HG03571 (cell line): ENCODE data around the gene LTBP2.

Experiments
- ATAC-seq: cut with Tn5 transposase; IDR thresholded peaks from one replicate; pipeline ENCODE4 v1.9.1; 2021; ENCODE audit not compliant: unreplicated experiment

The LTBP2 gene

DNA sequence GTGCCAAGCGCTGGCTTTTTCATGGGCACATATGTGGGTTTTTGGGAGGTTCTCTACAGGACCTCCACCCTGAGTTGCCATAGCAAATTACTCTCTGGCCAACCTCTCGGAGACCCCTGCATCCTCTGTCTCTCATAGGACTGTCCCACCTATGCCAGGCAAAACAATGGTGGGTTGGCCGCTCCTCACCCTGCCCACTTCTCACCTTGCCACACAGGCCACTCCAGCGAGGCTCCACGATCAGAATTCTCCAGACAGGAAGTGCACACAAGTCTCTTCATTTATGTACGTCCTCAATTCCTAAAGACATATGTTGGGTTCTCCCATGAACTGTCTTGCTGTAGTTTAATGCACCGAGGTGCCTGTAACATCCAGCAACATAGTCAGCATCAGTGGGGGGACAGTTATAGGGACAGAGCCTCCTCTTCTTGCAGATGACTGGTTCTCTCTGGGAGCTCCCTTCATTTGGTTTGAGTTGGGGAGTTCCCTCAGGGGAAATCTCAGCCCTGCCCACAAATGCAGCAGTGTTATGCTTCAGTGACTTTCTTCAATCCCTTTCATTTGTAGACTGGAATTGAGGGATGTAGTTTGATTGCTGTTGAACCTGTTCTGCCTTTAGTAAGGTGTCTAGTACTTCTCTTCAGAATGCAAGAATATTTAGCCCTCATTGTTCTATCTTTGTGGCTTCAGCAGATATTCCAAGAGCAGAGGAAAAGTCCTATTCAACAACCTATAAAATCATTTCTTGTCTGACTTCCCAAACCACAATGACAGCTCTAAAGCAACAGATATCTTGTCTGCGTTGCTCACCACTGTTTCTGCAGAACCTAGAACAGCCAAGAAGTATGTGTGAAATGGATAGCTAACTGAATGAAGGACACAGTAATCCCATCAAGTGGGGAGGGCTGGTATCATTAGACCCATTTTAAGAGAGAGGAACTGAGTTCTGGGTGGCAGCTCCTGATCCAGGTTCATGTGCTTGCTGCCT lies 2.8 kb upstream of the LTBP2 start:
- no peak for ATAC-seq

DNA sequence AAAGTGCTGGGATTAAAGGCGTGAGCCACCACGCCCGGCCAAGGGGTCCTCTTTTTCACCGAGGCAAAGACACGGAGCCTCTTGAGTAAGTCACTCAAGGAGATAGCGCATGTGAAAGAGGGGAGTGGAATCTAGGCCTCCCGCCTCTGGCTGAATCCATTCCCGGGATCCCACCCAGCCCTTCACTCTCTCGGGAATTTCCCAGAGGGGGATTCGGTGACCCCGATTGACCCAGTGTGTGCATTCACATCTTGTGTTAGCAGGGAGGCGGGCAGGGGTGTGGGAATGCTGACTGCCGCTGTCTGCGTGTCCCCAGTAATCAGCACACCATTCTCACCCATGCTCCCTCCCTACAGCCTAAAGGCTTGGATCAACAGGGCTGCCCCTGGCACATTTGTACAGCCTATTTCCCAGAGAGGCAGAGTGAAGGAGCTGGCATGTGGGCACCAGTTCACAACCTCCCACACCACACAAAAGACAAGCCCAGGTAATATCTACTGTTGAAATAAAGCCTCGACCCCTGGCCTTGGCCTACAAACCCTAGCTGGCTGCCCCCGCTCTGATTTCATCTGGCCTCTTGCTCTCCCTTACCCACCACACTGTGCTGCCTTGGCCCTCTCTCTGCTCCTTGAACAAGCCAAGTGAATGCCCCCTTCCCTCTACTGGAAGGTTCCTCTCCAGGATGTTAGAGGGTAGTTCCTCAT lies 1.3 kb upstream of the LTBP2 start:
- ATAC-seq, result no peak

DNA sequence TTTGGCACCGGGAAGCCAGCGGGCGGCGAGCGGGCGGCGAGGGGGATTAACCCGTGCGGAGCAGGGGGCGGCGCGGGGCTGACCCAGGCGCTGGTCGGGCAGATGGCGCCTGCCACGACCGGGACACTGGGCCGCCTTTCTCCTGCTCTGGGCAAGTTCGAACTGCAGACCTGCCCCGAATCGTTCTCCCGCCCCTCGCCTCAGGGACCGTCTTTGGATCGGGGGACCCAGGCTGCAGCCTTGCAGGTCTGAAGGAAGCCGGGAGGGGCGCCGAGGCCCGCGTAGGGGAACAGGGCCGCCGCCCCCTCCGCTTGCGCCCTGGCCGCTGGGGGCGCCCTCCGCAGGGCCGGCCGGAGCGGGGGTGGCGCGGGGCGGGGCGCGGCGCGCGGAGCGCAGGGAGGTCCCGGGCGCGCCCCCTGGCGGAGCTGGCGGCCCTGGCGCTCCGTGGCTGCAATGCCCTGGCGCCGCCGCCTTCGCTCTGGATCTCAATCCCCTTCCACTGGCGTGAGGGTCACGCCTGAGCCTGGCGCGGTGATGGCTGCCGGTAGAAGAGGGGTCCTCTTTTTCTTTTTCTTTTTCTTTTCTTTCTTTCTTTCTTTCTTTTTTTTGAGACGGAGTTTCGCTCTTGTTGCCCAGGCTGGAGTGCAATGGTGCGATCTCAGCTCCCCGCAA lies 449 bp upstream of the LTBP2 start:
- ATAC-seq, result peak; percentile 57

DNA sequence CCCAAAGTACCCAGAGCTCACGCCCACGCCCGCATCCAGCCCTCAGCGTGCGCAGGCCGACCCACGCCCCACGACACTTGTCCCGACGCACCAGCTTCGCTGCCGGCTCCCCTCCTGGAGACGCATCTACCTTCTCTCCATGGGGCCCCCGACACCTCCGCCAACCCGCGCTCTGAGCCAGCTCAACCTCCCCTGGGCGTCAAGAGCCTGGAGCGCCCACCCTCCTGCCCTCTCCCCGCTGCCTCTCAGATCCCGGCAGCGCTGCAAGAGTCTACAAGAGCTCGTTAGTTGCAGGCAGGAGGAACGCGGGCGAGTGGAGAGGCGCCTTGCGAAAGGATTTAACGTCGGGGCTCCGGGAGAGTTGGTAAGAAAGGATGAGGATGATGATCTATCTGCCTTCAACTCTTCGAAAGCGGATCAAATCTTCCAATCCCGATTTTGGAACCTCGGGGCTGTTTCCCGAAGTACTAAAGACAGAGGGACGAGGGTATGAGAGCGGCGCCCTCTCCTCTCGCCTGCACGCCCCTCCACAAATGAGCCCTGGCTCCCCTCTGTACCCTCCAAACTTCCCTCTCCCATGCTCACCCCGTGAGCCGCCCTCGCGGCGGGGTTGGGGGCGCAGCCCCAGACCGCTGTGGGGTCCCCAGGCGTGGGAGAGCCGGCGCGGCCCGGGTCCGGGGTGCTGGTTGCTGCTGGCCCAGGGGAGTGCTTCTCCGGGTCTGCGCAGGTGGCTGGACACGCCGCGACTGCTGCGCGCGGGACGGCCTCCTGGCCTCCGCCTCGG lies 979 bp downstream of the LTBP2 start:
- no peak for ATAC-seq

DNA sequence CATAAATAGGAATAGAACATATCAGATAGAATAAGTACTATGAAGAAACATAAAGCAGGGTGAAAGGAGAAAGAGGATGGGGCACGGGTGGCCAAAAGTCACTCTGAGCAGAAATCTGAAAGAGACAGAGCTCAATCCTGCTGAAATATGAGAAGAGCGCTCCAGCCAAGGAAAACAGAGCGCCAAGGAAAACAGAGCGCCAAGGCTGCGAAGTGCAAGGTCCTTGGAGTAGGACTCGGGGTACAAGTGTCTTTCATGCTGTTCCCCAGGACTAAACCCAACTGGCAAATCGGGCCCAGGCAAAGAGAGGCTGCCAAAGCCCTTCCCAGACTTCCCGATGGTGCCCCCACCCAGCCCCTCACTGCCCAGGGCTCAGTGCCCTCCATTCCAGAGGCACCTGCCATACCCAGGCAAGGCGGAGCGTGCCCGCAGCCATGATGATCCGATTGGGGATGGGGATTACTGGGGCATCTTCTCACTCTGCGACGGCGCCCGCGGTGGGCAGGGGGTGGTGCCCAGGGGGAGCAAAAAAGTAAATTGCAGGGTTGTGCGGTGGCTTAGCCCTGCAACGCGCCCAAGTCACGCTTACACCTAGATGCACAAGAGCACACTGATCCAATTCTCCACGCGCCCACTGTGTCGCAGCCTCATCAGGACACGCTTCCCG lies 1.7 kb downstream of the LTBP2 start:
- ATAC-seq, result no peak

DNA sequence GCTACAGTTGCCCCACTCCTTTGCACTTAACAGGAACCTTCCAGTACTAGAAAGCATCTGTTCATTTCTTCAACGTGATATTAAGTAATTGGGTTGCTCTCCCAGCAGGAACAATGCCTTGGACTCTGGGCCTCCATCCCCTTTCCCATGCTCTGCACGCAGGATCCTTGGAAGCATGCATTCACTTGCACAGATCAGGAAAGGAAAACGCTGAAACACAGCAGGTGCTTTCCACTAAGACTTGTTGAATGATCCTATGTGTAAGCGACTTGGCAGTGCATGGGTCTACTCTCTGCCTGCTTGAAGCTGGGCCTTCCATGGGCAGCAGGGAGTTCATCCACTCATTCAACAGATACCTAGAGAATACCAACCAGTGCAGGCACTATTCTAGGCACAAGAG lies 2.3 kb downstream of the LTBP2 start:
- ATAC-seq, result no peak

DNA sequence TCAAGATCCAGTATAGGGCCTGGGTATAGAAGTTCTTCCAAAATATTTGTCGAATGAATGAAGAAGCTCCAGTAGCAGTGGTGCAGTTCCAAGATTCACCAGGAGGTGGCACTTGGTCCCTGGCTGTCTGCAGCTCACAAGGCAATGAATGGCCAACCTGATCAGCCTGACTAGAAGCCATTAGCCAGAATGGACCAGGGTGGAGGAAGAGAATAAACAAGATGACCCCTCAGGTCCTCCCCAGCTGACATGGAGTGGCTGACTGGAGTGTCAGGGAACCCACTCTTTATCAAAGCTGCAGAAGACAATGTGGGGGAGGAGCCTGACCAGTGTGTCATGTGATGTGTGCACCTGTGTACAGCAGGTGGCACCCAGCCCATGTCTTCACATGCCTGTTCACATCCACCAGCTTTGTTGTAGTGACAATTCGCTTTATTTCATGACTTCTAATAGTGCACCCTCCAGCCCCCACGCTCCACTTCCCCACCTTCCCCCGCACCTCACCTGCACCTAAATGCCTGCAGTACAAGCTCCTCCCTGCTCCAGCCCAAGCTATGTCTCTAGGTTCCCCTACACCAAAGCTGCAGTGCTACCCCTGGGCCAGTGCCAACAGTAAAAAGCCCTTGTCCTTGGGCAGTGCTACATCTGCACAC lies 3.0 kb downstream of the LTBP2 start:
- no peak for ATAC-seq

DNA sequence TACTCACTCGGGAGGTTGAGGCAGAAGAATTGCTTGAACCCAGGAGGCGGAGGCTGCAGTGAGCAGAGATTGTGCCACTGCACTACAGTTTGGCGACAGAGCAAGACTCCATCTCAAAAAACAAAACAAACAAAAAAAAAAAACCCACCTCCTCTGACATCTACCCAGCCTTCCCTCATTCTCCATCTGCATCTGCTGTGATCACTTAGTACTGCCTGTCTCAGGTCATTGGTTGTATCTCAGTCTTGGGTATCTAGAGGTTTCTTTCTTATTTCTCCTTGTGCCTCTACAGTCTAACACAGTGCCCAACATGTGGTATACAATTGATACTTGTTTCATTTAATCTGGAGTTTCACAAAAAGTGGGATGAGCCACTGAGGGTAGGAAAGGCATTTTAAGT lies 5.3 kb downstream of the LTBP2 start:
- no peak for ATAC-seq

DNA sequence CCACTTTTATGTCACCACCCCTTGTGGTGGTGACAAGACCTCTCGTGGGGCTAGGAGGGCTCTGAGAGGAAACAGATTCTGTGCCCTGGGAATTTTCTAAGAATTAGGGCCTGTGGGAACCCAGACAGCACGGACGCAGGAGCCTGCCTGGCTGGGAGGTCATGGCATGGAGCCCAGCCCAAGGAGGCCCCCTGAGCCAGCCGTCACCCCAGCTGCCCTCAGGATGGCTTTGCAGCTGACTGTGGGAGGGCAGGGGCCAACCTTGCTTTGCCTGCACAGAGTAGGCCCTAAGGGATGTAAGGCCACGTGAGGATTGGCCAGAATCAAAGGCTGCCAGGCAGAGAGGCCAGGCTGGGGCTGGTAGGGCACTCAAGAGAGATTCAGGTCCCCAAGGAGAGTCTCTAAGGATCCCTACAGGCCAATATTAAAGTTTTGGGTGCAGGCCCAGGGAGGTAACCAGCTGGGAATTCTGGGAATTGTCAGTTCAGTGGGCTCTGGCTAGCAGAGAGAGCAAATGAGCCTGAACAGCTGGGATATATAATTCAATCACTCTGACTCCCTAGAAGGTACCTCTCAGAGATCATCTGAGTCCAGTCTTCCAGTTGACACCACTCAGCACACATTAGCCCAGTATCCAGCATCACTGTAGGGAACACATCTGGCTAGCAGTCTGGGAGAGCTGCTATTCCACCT lies 6.4 kb downstream of the LTBP2 start:
- ATAC-seq, result no peak

DNA sequence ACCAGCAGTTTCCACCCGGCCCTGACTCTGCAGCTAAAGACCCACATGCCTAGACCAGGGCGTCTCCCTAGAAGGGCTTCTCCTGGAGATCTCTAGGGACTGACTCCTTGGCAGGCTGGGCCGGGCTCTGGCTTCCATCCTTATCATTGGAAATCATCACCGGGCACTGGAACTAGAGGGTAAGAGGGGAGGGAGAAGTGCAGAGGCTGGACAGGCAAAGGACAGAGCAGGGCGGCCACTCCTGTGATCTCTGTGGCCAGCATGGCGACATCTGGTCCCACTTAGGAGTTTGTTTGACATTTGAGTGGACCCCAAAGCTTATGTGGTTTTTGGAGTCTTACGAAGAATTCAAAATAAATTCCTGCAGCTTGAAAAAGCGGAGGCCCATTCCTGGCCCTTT lies 7.1 kb downstream of the LTBP2 start:
- ATAC-seq, result no peak

DNA sequence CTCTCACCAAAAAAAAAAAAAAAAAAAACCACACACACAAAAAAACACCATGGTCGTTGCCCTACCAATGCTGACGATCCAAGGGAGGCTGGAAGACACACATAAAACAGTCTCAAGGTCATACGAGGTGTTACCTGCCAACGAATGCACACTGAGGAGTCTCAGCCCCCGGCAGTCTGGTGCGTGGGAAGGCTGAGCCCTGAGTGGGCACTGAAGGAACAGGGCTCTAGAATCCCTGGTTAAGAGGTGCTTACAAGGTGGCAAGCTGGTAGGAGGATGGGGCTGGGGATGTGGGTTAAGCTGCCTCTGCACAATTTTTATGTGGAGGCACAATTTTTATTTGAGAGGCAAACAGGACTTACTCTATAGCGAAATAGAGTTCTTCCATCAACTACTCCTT lies 7.9 kb downstream of the LTBP2 start:
- ATAC-seq, result no peak

DNA sequence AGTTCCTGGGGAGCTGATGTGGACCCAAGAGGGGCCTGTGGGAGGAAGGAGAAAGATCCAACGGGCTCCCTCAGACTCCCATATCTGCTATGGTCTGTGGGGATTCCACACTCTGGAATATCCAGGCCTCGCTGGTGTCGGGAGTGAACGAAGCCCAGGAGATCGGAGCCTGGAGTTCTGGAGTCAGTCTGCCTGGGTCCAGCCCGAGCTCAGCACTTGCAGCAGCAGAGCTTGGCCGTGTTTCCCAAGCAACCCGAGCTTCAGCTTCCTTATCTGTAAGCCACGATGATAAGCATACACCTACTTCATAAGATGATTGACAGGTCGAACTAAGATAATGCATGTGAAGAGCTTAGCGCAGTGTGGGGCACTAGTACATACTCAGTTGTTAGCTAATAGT lies 10.1 kb downstream of the LTBP2 start:
- ATAC-seq, result no peak

DNA sequence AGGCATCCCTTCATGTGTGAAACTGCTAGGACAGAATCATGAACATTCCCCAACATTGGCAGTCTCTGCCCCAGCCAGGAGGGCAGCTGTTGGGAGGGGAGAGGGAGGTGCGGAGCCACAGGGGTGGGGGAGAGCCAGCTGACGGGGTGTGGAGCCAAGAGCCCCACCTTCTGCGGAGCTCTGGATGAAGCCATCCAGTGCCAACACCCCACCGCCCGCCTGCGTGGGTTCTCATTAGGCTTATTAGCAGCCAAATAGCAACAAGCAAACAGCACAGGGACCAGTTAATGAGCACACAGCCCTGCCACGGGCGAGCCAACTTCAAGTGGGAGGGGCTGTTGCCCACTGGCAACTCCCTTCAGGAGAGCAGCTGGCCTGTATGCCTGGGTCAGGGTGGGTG lies 12.1 kb downstream of the LTBP2 start:
- ATAC-seq, result no peak

DNA sequence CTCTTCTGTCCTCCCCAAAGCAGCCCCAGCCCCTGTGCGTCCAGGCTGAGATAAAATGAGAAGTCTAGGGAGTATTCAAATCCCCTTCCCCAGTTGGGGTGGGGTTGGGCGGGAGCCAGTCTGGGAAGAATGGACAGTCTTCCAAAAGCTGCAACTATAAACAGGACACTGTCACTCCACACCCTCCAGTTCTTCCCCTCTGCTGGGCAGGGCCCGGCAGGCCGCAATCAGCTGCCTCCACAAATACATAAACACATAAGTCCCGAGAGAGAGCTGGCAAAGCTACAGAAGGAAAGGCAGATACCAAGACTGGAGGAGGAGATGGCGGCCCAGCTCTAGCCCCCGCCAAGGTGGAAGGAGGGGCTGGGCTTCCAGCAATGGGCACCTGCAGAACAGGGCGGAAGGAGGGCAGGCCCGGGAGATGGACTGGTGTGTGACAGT lies 12.7 kb downstream of the LTBP2 start:
- no peak for ATAC-seq

DNA sequence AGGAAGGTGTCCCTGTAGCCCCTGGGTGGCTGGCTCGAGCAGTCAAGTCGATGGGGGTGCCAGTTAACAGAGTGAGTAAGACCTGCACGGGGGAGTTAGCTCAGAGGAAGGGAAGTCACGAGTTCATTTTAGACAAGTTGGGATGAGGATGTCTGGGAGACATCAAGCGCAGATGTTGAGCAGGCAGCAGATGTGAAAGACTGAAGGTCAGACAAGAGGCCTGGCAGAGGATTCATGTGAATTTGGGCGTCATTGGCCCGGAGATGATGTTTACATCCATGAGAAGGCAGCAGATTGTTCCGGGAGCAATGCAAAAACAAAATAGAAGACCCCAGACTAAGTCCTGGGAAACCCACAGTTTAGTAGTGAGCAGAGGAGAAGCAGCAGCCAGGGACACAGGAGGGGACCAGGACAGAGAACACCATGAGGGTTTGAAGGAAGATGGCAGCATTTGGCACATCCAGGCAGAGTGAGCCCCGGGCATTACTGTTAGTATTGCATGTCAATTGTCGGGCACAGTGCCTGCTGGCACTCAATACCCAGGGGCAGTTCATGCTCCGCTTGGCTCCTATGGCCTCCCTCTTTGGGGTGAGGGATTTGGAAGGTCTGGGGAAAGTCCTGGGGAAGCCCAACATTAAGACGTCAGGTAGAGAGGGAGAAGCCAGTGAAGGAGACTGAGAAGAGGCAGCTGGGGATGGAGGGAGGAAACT lies 15.1 kb downstream of the LTBP2 start:
- ATAC-seq, result no peak

DNA sequence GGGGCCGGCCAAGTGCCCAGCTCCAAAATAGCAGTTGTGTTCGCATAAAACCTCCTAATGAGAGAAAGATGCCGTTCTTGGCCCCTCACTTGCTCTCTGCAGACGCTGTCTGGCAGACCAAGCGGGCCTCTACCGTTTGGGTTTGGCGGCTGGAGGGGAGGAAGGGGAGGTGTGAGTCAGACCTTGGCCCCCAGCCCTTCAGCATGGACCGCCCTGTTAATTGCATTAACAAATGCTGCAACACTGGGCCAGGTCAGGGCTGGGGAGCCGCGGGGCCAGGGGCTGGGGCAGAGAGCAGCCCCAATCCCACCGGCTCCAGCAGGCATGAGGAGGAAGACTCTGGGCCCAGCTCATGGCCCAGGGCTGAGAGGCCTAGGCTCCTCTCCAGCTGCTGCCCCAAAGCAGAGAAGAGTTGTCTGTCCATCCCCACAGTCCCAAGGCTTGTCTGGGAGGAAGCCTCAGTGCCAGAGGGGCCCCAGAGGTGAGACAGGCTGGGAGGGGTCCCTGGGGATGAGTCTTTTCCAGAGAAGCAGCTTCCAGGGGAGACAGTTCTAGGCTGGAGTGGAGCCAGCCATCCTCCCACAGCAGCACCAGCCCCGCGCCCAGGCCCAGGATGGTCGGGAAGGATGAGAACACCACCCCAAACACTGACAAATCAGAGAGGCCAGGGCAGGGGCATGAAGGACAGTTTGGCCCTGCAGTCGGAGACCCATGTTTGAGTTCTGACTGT lies 16.9 kb downstream of the LTBP2 start:
- ATAC-seq, result no peak

DNA sequence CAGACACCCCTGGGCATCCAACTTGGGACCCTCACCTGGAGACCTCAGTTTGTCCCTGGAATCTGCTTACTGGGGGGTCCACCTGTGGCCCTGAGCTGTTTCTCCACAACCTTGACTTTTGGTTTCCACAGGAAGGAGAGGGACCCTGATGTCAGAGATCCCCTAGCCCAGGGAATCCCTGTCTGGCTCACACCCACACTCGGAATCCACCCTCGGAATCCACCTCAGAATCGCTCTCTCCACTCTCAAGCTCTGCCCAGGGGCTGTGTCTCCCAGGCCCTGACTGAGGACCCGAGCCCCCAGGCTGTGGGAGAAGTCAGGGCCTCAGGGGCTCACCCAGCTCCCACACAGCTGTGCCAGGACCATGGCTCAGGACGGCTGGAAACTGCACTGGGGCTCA lies 17.4 kb downstream of the LTBP2 start:
- ATAC-seq, result no peak

DNA sequence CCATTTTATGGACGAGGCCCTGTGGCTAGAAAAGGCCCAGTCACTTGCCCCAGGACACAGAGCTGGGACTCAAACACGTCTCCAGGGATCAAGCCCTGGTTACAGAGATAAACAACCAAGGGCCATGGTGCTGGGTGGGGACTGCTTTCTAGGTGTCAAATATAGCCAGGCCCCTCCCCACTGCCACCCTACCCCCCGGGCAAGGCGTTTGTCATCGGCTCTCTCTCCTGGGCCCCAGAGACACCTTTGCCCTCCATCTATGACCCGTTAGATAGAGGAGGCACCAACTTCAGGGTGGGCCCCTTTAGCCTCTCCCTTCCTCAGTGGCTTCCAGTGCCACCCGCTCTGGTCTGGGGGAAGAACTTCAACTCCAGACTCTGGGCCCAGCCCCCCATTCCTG lies 18.0 kb downstream of the LTBP2 start:
- no peak for ATAC-seq
